Heart left ventricle (tissue), 16 donors: ENCODE results near the gene MYD88. TPM values are rescaled to one million over a fixed set of nuclear protein-coding genes. Genes with fewer than 3 reads are reported as not detected.

ENCODE experiments used
- ATAC-seq, 4 donors: fragments of 200-7000 bp; cut with Tn5 transposase; one replicate each; pipeline ENCODE4 v1.9.1; 2020 to 2022; ENCODE audit warnings: moderate library complexity in 4 of 4, mild to moderate bottlenecking in 3 of 4, moderate number of reproducible peaks in 1 of 4
- DNase-seq, 5 donors: peaks; one replicate each; pipeline ENCODE4 v3.0.0-alpha.2; 2020
- H3K27ac ChIP-seq, 12 donors: fragments of 200-600 bp; sonication (generic) in 4 of 12; one replicate each; pipeline versions ENCODE4 v1.5.0 to v1.8.0; 2016 to 2022; ENCODE audit warnings: mild to moderate bottlenecking in 2 of 12
- H3K27me3 ChIP-seq, 9 donors: fragments of 200-600 bp; sonication (generic) in 2 of 9; one replicate each; pipeline versions ENCODE4 v1.5.1 to v1.8.0; 2016 to 2022; ENCODE audit warnings: mild to moderate bottlenecking in 3 of 9
- H3K36me3 ChIP-seq, 9 donors: fragments of 200-600 bp; sonication (generic) in 2 of 9; one replicate each; pipeline versions ENCODE4 v1.5.0 to v1.8.0; 2018 to 2022; ENCODE audit warnings: mild to moderate bottlenecking in 2 of 9
- H3K4me1 ChIP-seq, 12 donors: fragments of 200-600 bp; sonication (generic) in 4 of 12; one replicate each; pipeline versions ENCODE4 v1.5.0 to v1.8.0; 2016 to 2022; ENCODE audit warnings: mild to moderate bottlenecking in 3 of 12
- H3K4me3 ChIP-seq, 12 donors: fragments of 200-600 bp; sonication (generic) in 4 of 12; one replicate each; pipeline versions ENCODE4 v1.5.0 to v1.8.0; 2017 to 2022; ENCODE audit warnings: mild to moderate bottlenecking in 9 of 12, moderate library complexity in 4 of 12
- H3K9me3 ChIP-seq, 12 donors: fragments of 200-600 bp; sonication (generic) in 4 of 12; one replicate each; pipeline versions ENCODE4 v1.5.0 to v1.8.0; 2016 to 2022; ENCODE audit warnings: mild to moderate bottlenecking in 1 of 12
- CTCF ChIP-seq, 12 donors: fragments of 200-600 bp; sonication (generic) in 4 of 12; IDR thresholded peaks; one replicate each; pipeline versions ENCODE4 v1.5.0 to v1.8.0; 2018 to 2022; ENCODE audit warnings: antibody characterized with exemption in 12 of 12, mild to moderate bottlenecking in 5 of 12
- POLR2A ChIP-seq, 2 donors: fragments of 450-650 bp; IDR thresholded peaks; one replicate each; pipeline ENCODE4 v1.6.1; 2017; ENCODE audit warnings: antibody characterized with exemption in 2 of 2, mild to moderate bottlenecking in 2 of 2, moderate library complexity in 2 of 2
- WGBS, 4 donors: extraction: QIAGEN DNeasy Blood & Tissue Kit in 2 of 4; methylation state at CpG; one replicate each; pipeline versions ENCODE4 v1.1.5 to v1.1.7; 2013 to 2018; 5-methylcytosine and 5-hydroxymethylcytosine counted together
- intact Hi-C, 10 donors: fragments of 100-400 bp; cut with DNase I; formaldehyde crosslinking; loops; one replicate each; pipeline versions ENCODE4 v1.11.1 to v1.14.2; 2022
- polyA plus RNA-seq, 2 donors: library from polyadenylated mRNA; stranded (reverse); fragments of 200-250 nt; gene quantifications; one replicate each; pipeline ENCODE4 v1.2.3, GENCODE V29; 2013
- total RNA-seq, 9 donors: library from RNA; depleted of rRNA in 2 of 9; stranded (reverse); fragments of >200 nt in 2 of 9; fragmentation: NEBNext Ultra II Directional in 3 of 9; extraction: Animal tissue kit (Norgen Biotek cat#: 25700) in 3 of 9; gene quantifications; one replicate each; pipeline versions ENCODE4 v1.1.0 to v1.2.4, GENCODE V29; 2016 to 2023
- donor health status: ischemic (EF 13 %, LVEDD 7.1; RV severe dilation, severe dysfunction).
- donor health status: healthy with polysubstance abuse.
- donor health status: DM: no; HTN: yes; CAD: no.
- donor health status: DM: no; HTN: no; CAD: no.
- donor health status: ischemic (EF 25% LVEDD 6.9; RV normal size, moderate dysfunction).
- donor health status: ischemic (EF 25% LVEDD 5.7; RV mildly dilated, moderate dysfunction).
- donor health status: healthy.
- donor health status: DM: yes; HTN: yes; CAD: no.
- donor health status: ischemic (EF 35%, LVEDD 5.7; RV mildly dilated, moderate dysfunction).
- donor health status: nonischemic (EF 11% LVEDD 7.7; RV severe dilation, severe dysfunction).
- donor health status: DM: yes; HTN: yes; CAD: no.
- donor health status: PGD.
- donor health status: ischemic (EF 29% LVEDD 5.4; RV normal size, mild dysfunction).
- donor health status: nonischemic (EF 23%, LVEDD 6.1; RV moderate dilation, normal function).

Gene MYD88
- total and polyA plus RNA-seq, 11 donors, result 3.7 to 47.2 (median 8.2) TPM

DNA sequence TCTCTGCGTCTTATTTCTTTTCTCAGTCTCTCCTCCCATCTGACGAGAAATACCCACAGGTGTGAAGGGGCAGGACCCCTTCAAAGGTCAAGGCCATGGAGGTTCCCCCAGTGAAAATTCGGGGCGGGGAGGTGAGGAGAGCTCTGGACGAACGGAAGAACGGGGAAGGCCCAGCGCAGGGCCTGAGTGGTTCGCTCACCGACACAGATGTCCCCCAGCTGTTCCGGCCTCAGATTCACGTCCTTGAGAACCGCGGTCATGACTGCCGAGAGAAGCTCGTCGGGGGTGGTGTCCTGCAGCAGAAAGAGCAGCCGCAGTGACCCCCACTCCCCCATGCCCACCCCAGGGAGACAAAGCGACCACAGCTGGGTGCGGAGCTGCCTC, 2.1 kb upstream of the MYD88 start:
- H3K27me3 ChIP-seq, result no peaks in the 10 kb centered on the region
- peak overlapping the region; percentile 41 to 96 (median 88) for H3K27ac ChIP-seq
- peak overlapping the region; percentile 70 to 99 (median 94) for H3K4me3 ChIP-seq
- H3K9me3 ChIP-seq, result no peaks in the 10 kb centered on the region
- DNase-seq (peak in 2 of 5 donors; percentile 52 to 59), ATAC-seq (peak in 1 of 4 donors; percentile 15)
- TF ChIP-seq POLR2A (IDR thresholded peaks at IDR 0.05), result no peak
- TF ChIP-seq CTCF (IDR thresholded peaks at IDR 0.05), result no peak
- intact Hi-C loops, result loop anchor here in 5 of 10 donors (2.0 to 10.0 kb wide), 7 partner anchors 28 to 338 kb away; partner anchors contain the start of genes ACVR2B (in 2 of the 5), OXSR1 (in 2 of the 5) and XYLB (in 2 of the 5)
- peaks cover 0 to 66% (median 35%) of the 10 kb centered on the region in 12 donors for H3K4me1 ChIP-seq
- peaks cover 0 to 51% (median 40%) of the 10 kb centered on the region in 9 donors for H3K36me3 ChIP-seq
- WGBS, 4 donors, result 0 to 1% (median 1%) methylated on average over 9 to 20 of the region's 20 CpGs

DNA sequence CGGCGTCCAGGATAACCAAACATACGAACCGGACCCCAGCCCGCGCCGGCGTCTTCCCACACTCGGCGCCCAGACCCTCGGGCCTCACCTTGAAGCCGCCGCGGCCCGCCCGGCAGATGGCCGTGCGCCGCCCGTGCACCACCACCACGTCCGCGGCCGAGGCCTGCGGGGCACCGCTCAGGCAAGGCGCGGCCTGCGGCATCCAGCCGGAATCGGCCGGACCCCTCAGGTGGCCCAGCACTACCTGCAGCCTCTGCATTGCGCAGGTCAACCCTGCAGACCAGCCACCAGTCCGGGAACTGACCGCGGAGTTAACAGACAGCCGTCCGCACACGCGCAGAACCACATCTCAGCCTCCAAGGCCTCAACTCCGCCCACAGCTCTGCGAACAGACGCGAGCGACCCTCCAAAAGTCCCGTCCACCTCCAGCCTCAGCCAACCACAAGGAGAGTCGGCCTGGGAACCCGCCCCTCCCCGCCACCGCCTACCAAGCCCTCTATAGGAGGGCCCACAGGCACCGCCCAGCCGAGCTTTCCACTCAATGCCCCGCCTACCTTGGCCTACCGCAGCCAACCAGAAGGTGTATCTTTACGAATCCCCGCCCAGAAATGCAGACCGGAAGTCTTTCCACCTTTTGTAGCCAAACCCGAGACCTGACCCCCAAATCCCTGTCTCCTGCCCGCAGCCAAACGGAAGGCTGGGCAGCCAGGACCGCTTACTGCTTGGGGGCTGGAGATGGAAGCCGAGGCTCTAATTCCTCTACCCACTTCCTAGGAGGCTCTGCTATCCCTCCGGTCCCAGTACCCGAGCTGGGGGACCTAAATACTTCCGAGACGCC, 1.5 kb upstream of the MYD88 start, which contains the start of gene ACAA1:
ACAA1 (minus strand) TSS at position 351 of the 838 bp plus-strand sequence; CDS start at position 259, 92 bp downstream.
- 0 to 1% (median 0%) methylated on average over 23 to 66 of the region's 66 CpGs for WGBS, 4 donors
- peak in 1 of 12 donors; percentile 10 for TF ChIP-seq CTCF (IDR thresholded peaks at IDR 0.05)
- TF ChIP-seq POLR2A (IDR thresholded peaks at IDR 0.05), result peak; percentile 60 to 88
- Histone ChIP-seq H3K9me3 (no peaks in the 10 kb centered on the region), H3K4me3 (peak within 1 kb of the TSS; percentile 70 to 99 (median 94)), H3K27me3 (no peaks in the 10 kb centered on the region), H3K36me3 (peaks cover 0 to 51% (median 34%) of the 10 kb centered on the region in 9 donors), H3K4me1 (peaks cover 0 to 70% (median 35%) of the 10 kb centered on the region in 12 donors), H3K27ac (peak within 1 kb of the TSS; percentile 90 to 99 (median 94))
- intact Hi-C loops, result loop anchor here in 5 of 10 donors (1.0 to 10.0 kb wide), 8 partner anchors 28 to 338 kb away; partner anchors contain the start of genes OXSR1 (in 5 of the 5), ACVR2B (in 2 of the 5) and XYLB (in 2 of the 5)
- ATAC-seq (peak; percentile 97 to 100 (median 98)), DNase-seq (peak; percentile 100)

GRCh38 chr3:38137615-38138348, 679 bp upstream of the MYD88 start:
- DNase-seq (peak in 1 of 5 donors; percentile 70), ATAC-seq (no peak)
- peaks cover 0 to 70% (median 35%) of the 10 kb centered on the region in 12 donors for H3K4me1 ChIP-seq
- intact Hi-C loops, result loop anchor here in 6 of 10 donors (1.0 to 10.0 kb wide), 8 partner anchors 27 to 337 kb away; partner anchors contain the start of genes OXSR1 (in 6 of the 6), ACVR2B (in 2 of the 6) and XYLB (in 2 of the 6)
- H3K9me3 ChIP-seq, result no peaks in the 10 kb centered on the region
- TF ChIP-seq POLR2A (IDR thresholded peaks at IDR 0.05), result no peak
- no peak for TF ChIP-seq CTCF (IDR thresholded peaks at IDR 0.05)
- peak overlapping the region; percentile 29 to 99 (median 90) for H3K4me3 ChIP-seq
- H3K27me3 ChIP-seq, result no peaks in the 10 kb centered on the region
- peaks cover 0 to 50% (median 26%) of the 10 kb centered on the region in 9 donors for H3K36me3 ChIP-seq
- WGBS, 4 donors, result 13 to 23% (median 21%) methylated on average over 18 to 22 of the region's 22 CpGs
- peak overlapping the region; percentile 90 to 99 (median 94) for H3K27ac ChIP-seq
